HCT116 (cell line): ENCODE results near the gene TMEM14B. TPM values are rescaled to one million over a fixed set of nuclear protein-coding genes. Genes with fewer than 3 reads are reported as not detected.

Experiments
- ATAC-seq: fragments of 200-7000 bp; cut with Tn5 transposase; 2 replicates; pipeline ENCODE4 v1.9.1; 2020; ENCODE audit warnings: mild to moderate bottlenecking, moderate library complexity
- BruUV-seq: library from RNA; stranded (reverse); fragments of 400-500 nt; replicated peaks from 2 replicates; lab custom pipeline; 2021; lab: Mats Ljungman, UMichigan
- CTCF ChIA-PET: fragments of 300-600 bp; sonication (Branson Sonifier 250); formaldehyde crosslinking; loops from one replicate; lab custom pipeline; 2021; ENCODE audit warnings: antibody characterized with exemption; lab: Charles Lee
- POLR2A ChIA-PET: fragments of 300-600, 350-600 bp; sonication (Branson Sonifier 250); formaldehyde crosslinking; loops from one replicate; lab custom pipeline; 2021; ENCODE audit warnings: antibody characterized with exemption; lab: Charles Lee
- RAD21 ChIA-PET, 2 experiments: fragments of 300-600 bp; sonication (Branson Sonifier 250); formaldehyde crosslinking; loops; one replicate each; lab custom pipeline; 2023; ENCODE audit warnings: low total read pairs in 2 of 2; ENCODE audit not compliant: uncharacterized antibody in 2 of 2, unreplicated experiment in 2 of 2, low non-redundant PET in 1 of 2; lab: Charles Lee
- DNase-seq: peaks from one replicate; pipeline ENCODE4 v3.0.0-alpha.2; 2010; ENCODE audit warnings: low read depth, low spot score
- H2AFZ ChIP-seq: fragments of 200-600 bp; shearing (Covaris generic), sonication (generic); 2 replicates; pipeline ENCODE4 v1.6.1; 2017; ENCODE audit warnings: low read depth, mixed run types, mixed read lengths, antibody characterized with exemption, low read length; ENCODE audit not compliant: poor library complexity, severe bottlenecking
- H3K27ac ChIP-seq: 2 replicates; pipeline ENCODE4 v1.5.1; 2012; ENCODE audit warnings: low read depth, low read length
- H3K27me3 ChIP-seq: fragments of 200-600 bp; sonication (generic); 2 replicates; pipeline ENCODE4 v1.6.1; 2016; ENCODE audit warnings: mixed run types, low read length, mixed read lengths; ENCODE audit not compliant: insufficient read depth
- H3K36me3 ChIP-seq, 2 experiments: fragments of 200-500 bp in 1 of 2; fragments of 200-600 bp in 1 of 2; sonication (Bioruptor generic) in 1 of 2; sonication (generic) in 1 of 2; 2 replicates each; pipeline versions ENCODE4 v1.5.1 to v1.6.1; 2014 to 2016; ENCODE audit warnings: low read length in 2 of 2, inconsistent platforms in 1 of 2, mixed read lengths in 1 of 2, mixed run types in 1 of 2; ENCODE audit not compliant: insufficient read depth in 2 of 2, control insufficient read depth in 1 of 2
- H3K4me1 ChIP-seq, 2 experiments: fragments of 200-600 bp in 1 of 2; sonication (generic) in 1 of 2; 2 replicates each; pipeline versions ENCODE4 v1.5.1 to v1.6.1; 2012 to 2017; ENCODE audit warnings: low read length in 2 of 2, inconsistent platforms in 1 of 2, mild to moderate bottlenecking in 1 of 2, mixed read lengths in 1 of 2, mixed run types in 1 of 2, moderate library complexity in 1 of 2; ENCODE audit not compliant: insufficient read depth in 2 of 2, control insufficient read depth in 1 of 2
- H3K4me2 ChIP-seq: fragments of 200-600 bp; sonication (generic); 2 replicates; pipeline ENCODE4 v1.6.1; 2017; ENCODE audit warnings: mixed run types, low read length, mixed read lengths
- H3K4me3 ChIP-seq, 2 experiments: fragments of 200-600 bp in 1 of 2; sonication (generic) in 1 of 2; replicated peaks in 1 of 2; 2 replicates each; pipeline ENCODE4 v1.5.1; 2011 to 2016; ENCODE audit warnings: low read length in 2 of 2, control low read depth in 1 of 2, low read depth in 1 of 2, mild to moderate bottlenecking in 1 of 2, mixed read lengths in 1 of 2, mixed run types in 1 of 2
- H3K79me2 ChIP-seq: fragments of 200-600 bp; sonication (generic); 2 replicates; pipeline ENCODE4 v1.6.1; 2017; ENCODE audit warnings: mild to moderate bottlenecking, mixed run types, low read length, moderate library complexity, mixed read lengths; ENCODE audit not compliant: insufficient read depth
- H3K9ac ChIP-seq: fragments of 200-600 bp; sonication (generic); 2 replicates; pipeline ENCODE4 v1.6.1; 2016; ENCODE audit warnings: low read length, mixed read lengths
- H3K9me2 ChIP-seq: fragments of 200-600 bp; sonication (generic), shearing (Covaris generic); 2 replicates; pipeline ENCODE4 v1.6.1; 2017; ENCODE audit warnings: mixed run types, mild to moderate bottlenecking, moderate library complexity; ENCODE audit not compliant: insufficient read depth
- H3K9me3 ChIP-seq, 2 experiments: fragments of 200-500 bp in 1 of 2; fragments of 200-600 bp in 1 of 2; sonication (Bioruptor generic) in 1 of 2; sonication (generic) in 1 of 2; 2 replicates each; pipeline ENCODE4 v1.6.1; 2014 to 2017; ENCODE audit warnings: low read length in 2 of 2, mixed read lengths in 2 of 2, inconsistent platforms in 1 of 2, low read depth in 1 of 2, mild to moderate bottlenecking in 1 of 2, mixed run types in 1 of 2, moderate library complexity in 1 of 2; ENCODE audit not compliant: control insufficient read depth in 1 of 2, insufficient read depth in 1 of 2
- H4K20me1 ChIP-seq: fragments of 200-600 bp; sonication (generic), shearing (Covaris generic); 2 replicates; pipeline ENCODE4 v1.6.1; 2017; ENCODE audit warnings: mixed run types, mild to moderate bottlenecking, moderate library complexity; ENCODE audit not compliant: insufficient read depth
- CBX3 ChIP-seq: IDR thresholded peaks from 2 replicates; pipeline ENCODE4 v1.6.1; 2012; ENCODE audit warnings: low read depth
- CEBPB ChIP-seq: IDR thresholded peaks from 2 replicates; pipeline ENCODE4 v1.6.1; 2012; ENCODE audit warnings: low read depth
- EGR1 ChIP-seq: IDR thresholded peaks from 2 replicates; pipeline ENCODE4 v1.6.1; 2012; ENCODE audit warnings: low read depth
- ELF1 ChIP-seq: IDR thresholded peaks from 2 replicates; pipeline ENCODE4 v1.6.1; 2012; ENCODE audit warnings: low read depth, borderline replicate concordance
- EZH2 ChIP-seq: fragments of 200-600 bp; sonication (generic); IDR thresholded peaks from 2 replicates; pipeline ENCODE4 v1.6.1; 2017; ENCODE audit warnings: antibody characterized with exemption, mixed run types
- EZH2phosphoT487 ChIP-seq: fragments of 200-600 bp; IDR thresholded peaks from 2 replicates; pipeline ENCODE4 v1.6.1; 2018; ENCODE audit warnings: antibody characterized with exemption, borderline replicate concordance
- FOSL1 ChIP-seq: IDR thresholded peaks from 2 replicates; pipeline ENCODE4 v1.6.1; 2012; ENCODE audit warnings: low read depth
- JUND ChIP-seq: IDR thresholded peaks from 2 replicates; pipeline ENCODE4 v1.6.1; 2012
- POLR2A ChIP-seq: IDR thresholded peaks from 2 replicates; pipeline ENCODE4 v1.7.0; 2011; ENCODE audit warnings: borderline replicate concordance; ENCODE audit not compliant: insufficient read depth, insufficient read length; ENCODE audit errors: extremely low read depth
- POLR2AphosphoS5 ChIP-seq: IDR thresholded peaks from 2 replicates; pipeline ENCODE4 v1.6.1; 2011; ENCODE audit warnings: mild to moderate bottlenecking, low read depth, low read length, moderate library complexity
- RAD21 ChIP-seq: IDR thresholded peaks from 2 replicates; pipeline ENCODE4 v1.6.1; 2012; ENCODE audit warnings: low read depth, mild to moderate bottlenecking
- SIN3A ChIP-seq: IDR thresholded peaks from 2 replicates; pipeline ENCODE4 v1.6.1; 2012; ENCODE audit warnings: low read depth
- SP1 ChIP-seq: IDR thresholded peaks from 2 replicates; pipeline ENCODE4 v1.6.1; 2012; ENCODE audit warnings: low read depth
- SRF ChIP-seq: IDR thresholded peaks from 2 replicates; pipeline ENCODE4 v1.6.1; 2012; ENCODE audit warnings: low read depth
- TCF7L2 ChIP-seq: IDR thresholded peaks from 2 replicates; pipeline ENCODE4 v1.7.0; 2011; ENCODE audit warnings: borderline replicate concordance, inconsistent platforms; ENCODE audit not compliant: insufficient read depth, insufficient read length; ENCODE audit errors: extremely low read depth
- YY1 ChIP-seq: IDR thresholded peaks from 2 replicates; pipeline ENCODE4 v1.6.1; 2011; ENCODE audit warnings: low read length, low read depth, moderate library complexity, mild to moderate bottlenecking; ENCODE audit not compliant: insufficient replicate concordance; ENCODE audit errors: extremely low read depth
- ZBTB33 ChIP-seq: IDR thresholded peaks from 2 replicates; pipeline ENCODE4 v1.6.1; 2011; ENCODE audit warnings: mild to moderate bottlenecking, low read length, moderate library complexity; ENCODE audit not compliant: insufficient replicate concordance; ENCODE audit errors: extremely low read depth
- ZFX ChIP-seq: fragments of 450-650 bp; IDR thresholded peaks from 2 replicates; pipeline ENCODE4 v1.6.1; 2017
- ZNF274 ChIP-seq: fragments of 200-500 bp; sonication (Bioruptor generic); IDR thresholded peaks from 2 replicates; pipeline ENCODE4 v1.6.1; 2014; ENCODE audit warnings: mild to moderate bottlenecking, low read depth, low read length, inconsistent platforms
- intact Hi-C: fragments of 100-400 bp; cut with micrococcal nuclease; formaldehyde crosslinking; loops from 2 replicates; pipeline ENCODE4 v1.10.0; 2022
- total RNA-seq: library from RNA; stranded (reverse); gene quantifications from one replicate; pipeline ENCODE4 v1.2.1, GENCODE V29; 2021; ENCODE audit not compliant: unreplicated experiment
- TF ChIP-seq, protein P1 (sequence below): IDR thresholded peaks from 2 replicates; pipeline ENCODE4 v1.6.1; 2012
- TF ChIP-seq, protein P2 (sequence below): IDR thresholded peaks from 2 replicates; pipeline ENCODE4 v1.6.1; 2012
- TF ChIP-seq, protein P3 (sequence below), 3 experiments: fragments of 200-600 bp in 1 of 3; sonication (generic) in 1 of 3; IDR thresholded peaks in 2 of 3; conservative IDR thresholded peaks in 1 of 3; 2 replicates each; pipeline ENCODE4 v1.5.1; 2012 to 2017; ENCODE audit warnings: low read depth in 2 of 3, low read length in 2 of 3, antibody characterized with exemption in 1 of 3, borderline replicate concordance in 1 of 3, control low read depth in 1 of 3, mild to moderate bottlenecking in 1 of 3, mixed read lengths in 1 of 3, mixed run types in 1 of 3, moderate library complexity in 1 of 3; ENCODE audit not compliant: insufficient read depth in 1 of 3

The TMEM14B gene
- total RNA-seq, 1 experiment from 2014 or later = 83.6 TPM

- no peaks in the 10 kb centered on the region for H3K27me3 ChIP-seq
- H3K9ac ChIP-seq = peak within 1 kb of the TSS; percentile 85
- H2AFZ ChIP-seq = peak within 1 kb of the TSS; percentile 88
- ATAC-seq = peak; percentile 99
- peak; percentile 95 for DNase-seq
- TSS peak; percentile 72 for BruUV-seq
- H3K9me3 ChIP-seq = peaks cover 0 to 6% of the 10 kb centered on the region in 2 experiments; a peak in 1 of 4 replicates
- H3K79me2 ChIP-seq = peaks cover 12% of the 10 kb centered on the region
- ChIA-PET RAD21 (interaction anchor here in 1 of 2 experiments (1.0 kb wide), 1 partner anchor 37 kb away, joined by 3 read pairs; no protein-coding TSS in a partner anchor), CTCF (interaction anchor here (1.0 kb wide), 2 partner anchors 24 to 245 kb away, joined by 3 read pairs; no protein-coding TSS in a partner anchor), POLR2A (interaction anchor here (0.5 to 1.6 kb wide), 4 partner anchors 16 to 28 kb away, joined by 3 to 11 read pairs (median 4); partner anchors contain the start of genes C6orf52, PAK1IP1 and TMEM14B)
- H3K36me3 ChIP-seq = peaks cover 0 to 3% of the 10 kb centered on the region in 2 experiments; a peak in 2 of 4 replicates
- H3K27ac ChIP-seq = peak within 1 kb of the TSS; percentile 71
- H3K9me2 ChIP-seq = no peaks in the 10 kb centered on the region
- no peaks in the 10 kb centered on the region for H4K20me1 ChIP-seq
- peak within 1 kb of the TSS; percentile 78 to 85 for H3K4me3 ChIP-seq
- H3K4me1 ChIP-seq = peaks cover 12 to 21% of the 10 kb centered on the region in 2 experiments; a peak in 3 of 4 replicates
- intact Hi-C loops = loop anchor here (1.0 kb wide), 2 partner anchors 24 to 29 kb away; partner anchors contain the start of genes C6orf52, PAK1IP1 and TMEM14B
- H3K4me2 ChIP-seq = peak within 1 kb of the TSS; percentile 80
- peak; percentile 65 for TF ChIP-seq POLR2A
- TF ChIP-seq TCF7L2 = peak; percentile 59
- peak; percentile 89 for TF ChIP-seq POLR2AphosphoS5
- peak; percentile 43 for TF ChIP-seq SIN3A
- TF ChIP-seq RAD21 = no peak
- TF ChIP-seq CEBPB = peak; percentile 81; the same call in 1 of the 2 replicates
- TF ChIP-seq ZFX = peak; percentile 29; the same call in 1 of the 2 replicates
- TF ChIP-seq SP1 = peak; percentile 87
- no peak for TF ChIP-seq FOSL1
- no peak for TF ChIP-seq EZH2
- TF ChIP-seq, protein P1, sequence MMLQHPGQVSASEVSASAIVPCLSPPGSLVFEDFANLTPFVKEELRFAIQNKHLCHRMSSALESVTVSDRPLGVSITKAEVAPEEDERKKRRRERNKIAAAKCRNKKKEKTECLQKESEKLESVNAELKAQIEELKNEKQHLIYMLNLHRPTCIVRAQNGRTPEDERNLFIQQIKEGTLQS = no peak
- no peak for TF ChIP-seq SRF
- TF ChIP-seq CBX3 = peak; percentile 14; the same call in 1 of the 2 replicates
- TF ChIP-seq, protein P2, sequence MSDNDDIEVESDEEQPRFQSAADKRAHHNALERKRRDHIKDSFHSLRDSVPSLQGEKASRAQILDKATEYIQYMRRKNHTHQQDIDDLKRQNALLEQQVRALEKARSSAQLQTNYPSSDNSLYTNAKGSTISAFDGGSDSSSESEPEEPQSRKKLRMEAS = peak; percentile 81
- no peak for TF ChIP-seq ZBTB33
- TF ChIP-seq JUND = no peak
- TF ChIP-seq, protein P3, sequence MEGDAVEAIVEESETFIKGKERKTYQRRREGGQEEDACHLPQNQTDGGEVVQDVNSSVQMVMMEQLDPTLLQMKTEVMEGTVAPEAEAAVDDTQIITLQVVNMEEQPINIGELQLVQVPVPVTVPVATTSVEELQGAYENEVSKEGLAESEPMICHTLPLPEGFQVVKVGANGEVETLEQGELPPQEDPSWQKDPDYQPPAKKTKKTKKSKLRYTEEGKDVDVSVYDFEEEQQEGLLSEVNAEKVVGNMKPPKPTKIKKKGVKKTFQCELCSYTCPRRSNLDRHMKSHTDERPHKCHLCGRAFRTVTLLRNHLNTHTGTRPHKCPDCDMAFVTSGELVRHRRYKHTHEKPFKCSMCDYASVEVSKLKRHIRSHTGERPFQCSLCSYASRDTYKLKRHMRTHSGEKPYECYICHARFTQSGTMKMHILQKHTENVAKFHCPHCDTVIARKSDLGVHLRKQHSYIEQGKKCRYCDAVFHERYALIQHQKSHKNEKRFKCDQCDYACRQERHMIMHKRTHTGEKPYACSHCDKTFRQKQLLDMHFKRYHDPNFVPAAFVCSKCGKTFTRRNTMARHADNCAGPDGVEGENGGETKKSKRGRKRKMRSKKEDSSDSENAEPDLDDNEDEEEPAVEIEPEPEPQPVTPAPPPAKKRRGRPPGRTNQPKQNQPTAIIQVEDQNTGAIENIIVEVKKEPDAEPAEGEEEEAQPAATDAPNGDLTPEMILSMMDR (IDR thresholded peaks at IDR 0.05 in 2 of 3, conservative IDR thresholded peaks at IDR 0.05 in 1 of 3; ENCODE audit: borderline replicate concordance in 1 of 3, insufficient read depth in 1 of 3, low read depth in 2 of 3, low read length in 2 of 3) = no peak
- no peak for TF ChIP-seq EZH2phosphoT487
- no peak for TF ChIP-seq EGR1
- TF ChIP-seq YY1 = no peak
- TF ChIP-seq ELF1 = no peak
- no peak for TF ChIP-seq ZNF274
Measured at GRCh38 chr6:10722820-10723566, 24.6 kb upstream of the TMEM14B start, which contains the start of gene TMEM14C. TMEM14C (plus strand) TSS chr6:10723070; CDS start chr6:10724614, 1,544 bp downstream.
